ENCODE measurements around the gene GBA3.

GBA3 gene

GRCh38 chr4:22720091-22720490 lies 27.4 kb downstream of the GBA3 start:
- no peak overlapping the region for H3K27ac ChIP-seq (ENCODE audit: low read depth in 2 of 2, low read length in 2 of 2)
- no peaks in the 10 kb centered on the region for H3K9me3 ChIP-seq (ENCODE audit: control insufficient read depth in 2 of 2, low read length in 2 of 2)
- no peak overlapping the region for H3K4me3 ChIP-seq (ENCODE audit: low read length in 2 of 2)
- no peak overlapping the region for H3K9ac ChIP-seq (ENCODE audit: low read depth in 1 of 2, low read length in 2 of 2)
- no peaks in the 10 kb centered on the region for H3K4me1 ChIP-seq (ENCODE audit: control insufficient read depth in 2 of 2, insufficient read depth in 2 of 2, low read length in 2 of 2)
- H3K27me3 ChIP-seq (ENCODE audit: control insufficient read depth in 2 of 2, insufficient read depth in 2 of 2, low read length in 2 of 2): no peaks in the 10 kb centered on the region
- no peaks in the 10 kb centered on the region for H3K36me3 ChIP-seq (ENCODE audit: control insufficient read depth in 2 of 2, insufficient read depth in 2 of 2, low read length in 2 of 2)

DNA sequence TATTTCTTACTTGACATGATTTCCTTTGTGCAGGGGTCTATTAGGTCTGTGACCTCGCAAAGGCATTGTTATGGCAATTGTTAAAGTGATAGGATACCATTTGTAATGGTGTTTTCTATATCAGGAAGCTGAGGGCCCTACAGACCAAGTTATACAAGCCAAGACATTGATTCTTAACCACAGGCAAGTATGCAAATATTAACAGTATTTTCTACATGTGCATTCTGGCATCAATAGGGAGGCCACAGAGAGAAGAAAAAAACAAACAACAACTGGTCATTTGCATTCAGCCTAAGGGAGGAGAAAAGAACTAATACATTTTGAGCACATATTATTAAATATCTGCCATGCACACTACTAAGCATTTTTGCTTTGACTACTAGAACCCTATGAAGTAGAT lies 28.5 kb downstream of the GBA3 start:
- Histone ChIP-seq H3K27ac (ENCODE audit: low read depth in 2 of 2, low read length in 2 of 2) (no peak overlapping the region), H3K4me3 (ENCODE audit: low read length in 2 of 2) (no peak overlapping the region), H3K36me3 (ENCODE audit: control insufficient read depth in 2 of 2, insufficient read depth in 2 of 2, low read length in 2 of 2) (no peaks in the 10 kb centered on the region), H3K27me3 (ENCODE audit: control insufficient read depth in 2 of 2, insufficient read depth in 2 of 2, low read length in 2 of 2) (no peaks in the 10 kb centered on the region), H3K4me1 (ENCODE audit: control insufficient read depth in 2 of 2, insufficient read depth in 2 of 2, low read length in 2 of 2) (no peaks in the 10 kb centered on the region), H3K9ac (ENCODE audit: low read depth in 1 of 2, low read length in 2 of 2) (no peak overlapping the region), H3K9me3 (ENCODE audit: control insufficient read depth in 2 of 2, low read length in 2 of 2) (no peaks in the 10 kb centered on the region)

DNA sequence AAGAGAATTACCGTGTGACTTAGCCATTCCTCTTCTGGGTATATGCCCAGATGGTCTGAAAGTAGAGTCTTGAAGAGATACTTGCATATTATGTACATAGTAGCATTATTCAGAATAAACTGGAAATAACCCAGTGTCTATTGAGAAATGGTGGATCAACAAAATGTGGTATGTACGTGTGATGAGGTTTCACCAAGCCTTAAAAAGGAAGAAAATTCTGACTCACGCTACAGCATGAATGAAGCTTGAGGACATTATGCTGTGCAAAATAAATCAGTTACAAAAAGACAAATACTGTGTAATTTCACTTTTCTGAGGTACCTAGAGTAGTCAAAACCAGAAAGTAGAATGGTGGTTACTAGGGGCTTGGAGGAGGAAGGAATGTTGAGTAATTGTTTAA lies 37.3 kb downstream of the GBA3 start:
- no peaks in the 10 kb centered on the region for H3K4me1 ChIP-seq (ENCODE audit: control insufficient read depth in 2 of 2, insufficient read depth in 2 of 2, low read length in 2 of 2)
- no peak overlapping the region for H3K4me3 ChIP-seq (ENCODE audit: low read length in 2 of 2)
- H3K9ac ChIP-seq (ENCODE audit: low read depth in 1 of 2, low read length in 2 of 2): no peak overlapping the region
- H3K36me3 ChIP-seq (ENCODE audit: control insufficient read depth in 2 of 2, insufficient read depth in 2 of 2, low read length in 2 of 2): no peaks in the 10 kb centered on the region
- no peaks in the 10 kb centered on the region for H3K27me3 ChIP-seq (ENCODE audit: control insufficient read depth in 2 of 2, insufficient read depth in 2 of 2, low read length in 2 of 2)
- no peak overlapping the region for H3K27ac ChIP-seq (ENCODE audit: low read depth in 2 of 2, low read length in 2 of 2)
- no peaks in the 10 kb centered on the region for H3K9me3 ChIP-seq (ENCODE audit: control insufficient read depth in 2 of 2, low read length in 2 of 2)

- no peaks in the 10 kb centered on the region for H3K27me3 ChIP-seq (ENCODE audit: control insufficient read depth in 2 of 2, insufficient read depth in 2 of 2, low read length in 2 of 2)
- no peak overlapping the region for H3K9ac ChIP-seq (ENCODE audit: low read depth in 1 of 2, low read length in 2 of 2)
- H3K4me1 ChIP-seq (ENCODE audit: control insufficient read depth in 2 of 2, insufficient read depth in 2 of 2, low read length in 2 of 2): no peaks in the 10 kb centered on the region
- H3K9me3 ChIP-seq (ENCODE audit: control insufficient read depth in 2 of 2, low read length in 2 of 2): no peaks in the 10 kb centered on the region
- no peak overlapping the region for H3K4me3 ChIP-seq (ENCODE audit: low read length in 2 of 2)
- no peak overlapping the region for H3K27ac ChIP-seq (ENCODE audit: low read depth in 2 of 2, low read length in 2 of 2)
- H3K36me3 ChIP-seq (ENCODE audit: control insufficient read depth in 2 of 2, insufficient read depth in 2 of 2, low read length in 2 of 2): no peaks in the 10 kb centered on the region
Measured at GRCh38 chr4:22733816-22734215, 41.1 kb downstream of the GBA3 start.

- Histone ChIP-seq H3K9me3 (ENCODE audit: control insufficient read depth in 2 of 2, low read length in 2 of 2) (no peaks in the 10 kb centered on the region), H3K4me1 (ENCODE audit: control insufficient read depth in 2 of 2, insufficient read depth in 2 of 2, low read length in 2 of 2) (no peaks in the 10 kb centered on the region), H3K27me3 (ENCODE audit: control insufficient read depth in 2 of 2, insufficient read depth in 2 of 2, low read length in 2 of 2) (no peaks in the 10 kb centered on the region), H3K27ac (ENCODE audit: low read depth in 2 of 2, low read length in 2 of 2) (no peak overlapping the region), H3K9ac (ENCODE audit: low read depth in 1 of 2, low read length in 2 of 2) (no peak overlapping the region), H3K4me3 (ENCODE audit: low read length in 2 of 2) (no peak overlapping the region), H3K36me3 (ENCODE audit: control insufficient read depth in 2 of 2, insufficient read depth in 2 of 2, low read length in 2 of 2) (no peaks in the 10 kb centered on the region)
Measured at GRCh38 chr4:22736912-22737311, 44.2 kb downstream of the GBA3 start.

DNA sequence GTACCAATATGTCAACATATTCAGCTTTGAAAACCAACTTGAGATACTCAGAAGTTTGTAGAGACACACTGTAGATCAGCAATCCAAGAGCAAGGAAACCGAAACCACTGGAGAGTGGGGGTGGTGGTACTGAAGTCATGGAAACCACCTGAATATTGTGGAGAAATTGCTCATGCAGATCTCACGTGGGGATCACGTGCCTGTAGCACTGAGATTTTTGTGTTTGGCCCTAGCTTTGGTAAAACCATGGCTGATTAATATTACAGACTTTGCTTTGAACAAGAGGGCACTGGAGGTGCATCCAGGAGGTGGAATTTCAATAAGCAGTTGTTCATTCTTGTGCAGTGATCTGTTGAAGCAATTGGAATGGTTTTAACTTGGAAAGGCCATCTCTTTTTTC lies 47.2 kb downstream of the GBA3 start:
- Histone ChIP-seq H3K36me3 (ENCODE audit: control insufficient read depth in 2 of 2, insufficient read depth in 2 of 2, low read length in 2 of 2) (no peaks in the 10 kb centered on the region), H3K27ac (ENCODE audit: low read depth in 2 of 2, low read length in 2 of 2) (no peak overlapping the region), H3K4me3 (ENCODE audit: low read length in 2 of 2) (no peak overlapping the region), H3K4me1 (ENCODE audit: control insufficient read depth in 2 of 2, insufficient read depth in 2 of 2, low read length in 2 of 2) (no peaks in the 10 kb centered on the region), H3K9ac (ENCODE audit: low read depth in 1 of 2, low read length in 2 of 2) (no peak overlapping the region), H3K27me3 (ENCODE audit: control insufficient read depth in 2 of 2, insufficient read depth in 2 of 2, low read length in 2 of 2) (no peaks in the 10 kb centered on the region), H3K9me3 (ENCODE audit: control insufficient read depth in 2 of 2, low read length in 2 of 2) (no peaks in the 10 kb centered on the region)

DNA sequence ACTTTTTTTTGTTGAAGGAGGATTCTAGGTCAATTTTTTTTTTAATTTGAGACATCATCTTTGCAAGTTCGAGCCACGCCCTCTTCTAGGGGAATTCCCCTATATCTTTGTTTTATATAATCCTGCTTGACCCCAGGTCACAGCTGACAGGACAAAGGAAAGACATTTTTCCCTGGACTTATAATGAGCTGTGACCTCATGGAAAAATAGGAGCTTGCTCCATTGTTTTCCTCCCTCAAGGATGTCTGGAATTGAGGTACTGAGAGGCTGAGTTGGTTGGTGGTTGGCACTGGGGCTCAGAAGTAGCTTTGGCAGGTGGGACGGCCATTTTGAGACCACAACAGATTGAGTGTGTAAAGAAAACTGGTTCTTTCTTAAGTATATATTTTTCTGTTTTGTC lies 49.0 kb downstream of the GBA3 start:
- no peaks in the 10 kb centered on the region for H3K36me3 ChIP-seq (ENCODE audit: control insufficient read depth in 2 of 2, insufficient read depth in 2 of 2, low read length in 2 of 2)
- H3K9me3 ChIP-seq (ENCODE audit: control insufficient read depth in 2 of 2, low read length in 2 of 2): no peaks in the 10 kb centered on the region
- H3K27me3 ChIP-seq (ENCODE audit: control insufficient read depth in 2 of 2, insufficient read depth in 2 of 2, low read length in 2 of 2): no peaks in the 10 kb centered on the region
- no peak overlapping the region for H3K27ac ChIP-seq (ENCODE audit: low read depth in 2 of 2, low read length in 2 of 2)
- H3K4me3 ChIP-seq (ENCODE audit: low read length in 2 of 2): no peak overlapping the region
- H3K9ac ChIP-seq (ENCODE audit: low read depth in 1 of 2, low read length in 2 of 2): no peak overlapping the region
- no peaks in the 10 kb centered on the region for H3K4me1 ChIP-seq (ENCODE audit: control insufficient read depth in 2 of 2, insufficient read depth in 2 of 2, low read length in 2 of 2)

- Histone ChIP-seq H3K27ac (ENCODE audit: low read depth in 2 of 2, low read length in 2 of 2) (no peak overlapping the region), H3K9ac (ENCODE audit: low read depth in 1 of 2, low read length in 2 of 2) (no peak overlapping the region), H3K27me3 (ENCODE audit: control insufficient read depth in 2 of 2, insufficient read depth in 2 of 2, low read length in 2 of 2) (no peaks in the 10 kb centered on the region), H3K9me3 (ENCODE audit: control insufficient read depth in 2 of 2, low read length in 2 of 2) (no peaks in the 10 kb centered on the region), H3K36me3 (ENCODE audit: control insufficient read depth in 2 of 2, insufficient read depth in 2 of 2, low read length in 2 of 2) (no peaks in the 10 kb centered on the region), H3K4me1 (ENCODE audit: control insufficient read depth in 2 of 2, insufficient read depth in 2 of 2, low read length in 2 of 2) (no peaks in the 10 kb centered on the region), H3K4me3 (ENCODE audit: low read length in 2 of 2) (no peak overlapping the region)
Measured at GRCh38 chr4:22743290-22743689, 50.6 kb downstream of the GBA3 start.

DNA sequence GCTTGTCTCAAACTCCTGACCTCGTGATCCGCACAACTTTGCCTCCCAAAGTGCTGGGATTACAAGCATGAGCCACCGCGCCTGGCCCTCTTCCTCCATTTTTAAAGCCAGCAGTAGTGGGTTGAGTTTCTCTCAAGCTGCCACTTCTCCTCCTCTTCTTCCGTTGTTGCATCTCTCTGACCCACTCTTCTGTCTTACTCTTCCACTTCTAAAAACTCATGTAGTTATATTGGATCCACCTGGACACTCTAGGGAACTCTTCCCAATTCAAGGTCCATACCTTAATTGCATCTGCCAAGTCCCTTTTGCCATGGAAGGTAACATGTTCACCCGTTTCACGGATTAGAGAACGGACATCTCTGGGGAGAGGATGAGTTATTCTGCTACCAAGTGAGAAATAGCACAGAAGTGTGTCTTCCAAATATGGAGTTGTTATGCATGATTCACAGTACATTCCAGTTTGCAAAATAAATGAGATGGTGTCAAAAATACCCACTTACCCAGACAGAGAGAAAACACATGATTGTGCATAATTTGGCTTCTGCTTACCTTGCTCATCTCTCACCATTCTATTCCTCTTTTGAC lies 51.8 kb downstream of the GBA3 start:
- no peaks in the 10 kb centered on the region for H3K9me3 ChIP-seq (ENCODE audit: control insufficient read depth in 2 of 2, low read length in 2 of 2)
- no peaks in the 10 kb centered on the region for H3K36me3 ChIP-seq (ENCODE audit: control insufficient read depth in 2 of 2, insufficient read depth in 2 of 2, low read length in 2 of 2)

DNA sequence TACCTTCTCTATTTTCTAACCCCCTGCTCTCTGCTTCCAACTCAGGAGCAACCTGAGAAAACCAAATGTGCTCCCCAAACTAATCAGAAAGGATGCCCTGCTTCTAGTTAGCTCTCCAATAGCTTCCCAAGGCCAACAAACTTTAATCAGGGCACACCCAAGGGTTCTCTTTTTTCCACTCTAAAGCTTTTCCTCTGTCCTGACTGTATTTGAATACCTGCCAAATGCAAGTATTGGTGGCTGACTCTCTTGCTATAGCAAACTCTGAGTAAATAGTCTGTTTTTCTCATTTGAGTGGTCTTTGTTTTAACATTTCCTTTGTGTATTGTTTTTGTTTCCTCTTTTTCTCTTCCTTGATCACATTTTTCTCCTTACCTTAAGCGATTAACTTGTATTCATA lies 52.5 kb downstream of the GBA3 start:
- no peaks in the 10 kb centered on the region for H3K27me3 ChIP-seq (ENCODE audit: control insufficient read depth in 2 of 2, insufficient read depth in 2 of 2, low read length in 2 of 2)
- no peak overlapping the region for H3K27ac ChIP-seq (ENCODE audit: low read depth in 2 of 2, low read length in 2 of 2)
- no peak overlapping the region for H3K4me3 ChIP-seq (ENCODE audit: low read length in 2 of 2)

More for the DNA sequence above, 51.8 kb downstream of the GBA3 start:
- no peaks in the 10 kb centered on the region for H3K4me1 ChIP-seq (ENCODE audit: control insufficient read depth in 2 of 2, insufficient read depth in 2 of 2, low read length in 2 of 2)
- H3K27me3 ChIP-seq (ENCODE audit: control insufficient read depth in 2 of 2, insufficient read depth in 2 of 2, low read length in 2 of 2): no peaks in the 10 kb centered on the region
- no peak overlapping the region for H3K27ac ChIP-seq (ENCODE audit: low read depth in 2 of 2, low read length in 2 of 2)
- no peak overlapping the region for H3K9ac ChIP-seq (ENCODE audit: low read depth in 1 of 2, low read length in 2 of 2)
- H3K4me3 ChIP-seq (ENCODE audit: low read length in 2 of 2): no peak overlapping the region

GRCh38 chr4:22754116-22754515 lies 61.4 kb downstream of the GBA3 start:
- H3K36me3 ChIP-seq (ENCODE audit: control insufficient read depth in 2 of 2, insufficient read depth in 2 of 2, low read length in 2 of 2): no peaks in the 10 kb centered on the region
- no peak overlapping the region for H3K27ac ChIP-seq (ENCODE audit: low read depth in 2 of 2, low read length in 2 of 2)
- no peaks in the 10 kb centered on the region for H3K4me1 ChIP-seq (ENCODE audit: control insufficient read depth in 2 of 2, insufficient read depth in 2 of 2, low read length in 2 of 2)
- no peaks in the 10 kb centered on the region for H3K9me3 ChIP-seq (ENCODE audit: control insufficient read depth in 2 of 2, low read length in 2 of 2)
- no peaks in the 10 kb centered on the region for H3K27me3 ChIP-seq (ENCODE audit: control insufficient read depth in 2 of 2, insufficient read depth in 2 of 2, low read length in 2 of 2)
- H3K9ac ChIP-seq (ENCODE audit: low read depth in 1 of 2, low read length in 2 of 2): no peak overlapping the region
- H3K4me3 ChIP-seq (ENCODE audit: low read length in 2 of 2): no peak overlapping the region

More for the DNA sequence above, 52.5 kb downstream of the GBA3 start:
- no peak overlapping the region for H3K9ac ChIP-seq (ENCODE audit: low read depth in 1 of 2, low read length in 2 of 2)
- H3K36me3 ChIP-seq (ENCODE audit: control insufficient read depth in 2 of 2, insufficient read depth in 2 of 2, low read length in 2 of 2): no peaks in the 10 kb centered on the region
- H3K4me1 ChIP-seq (ENCODE audit: control insufficient read depth in 2 of 2, insufficient read depth in 2 of 2, low read length in 2 of 2): no peaks in the 10 kb centered on the region
- H3K9me3 ChIP-seq (ENCODE audit: control insufficient read depth in 2 of 2, low read length in 2 of 2): no peaks in the 10 kb centered on the region

Measured in mucosa of rectum (tissue), 2 donors.